Stimulated activated CD4-positive, alpha-beta T cell treated with anti-CD3 and anti-CD28 coated beads, Interleukin-1b, Interleukin-23, amount 100 ng/mL, for 1 hour (primary cell): ENCODE data around the gene FN1.
"Not testable (repeated sequence)": the region's sequence is repeated elsewhere in the genome, so short reads cannot be mapped to it uniquely, and the experiment has no call there.

Experiments
- DNase-seq, 2 donors: peaks; one replicate each; pipeline ENCODE4 v3.0.0-alpha.2; 2020; ENCODE audit warnings: low read depth in 2 of 2

Gene FN1

GRCh38 chr2:215365184-215365658 lies 70.6 kb downstream of the FN1 start:
- DNase-seq: no peak

GRCh38 chr2:215364157-215365155 lies 71.4 kb downstream of the FN1 start:
- no peak for DNase-seq

GRCh38 chr2:215363461-215364156 lies 72.3 kb downstream of the FN1 start:
- no peak for DNase-seq

GRCh38 chr2:215363039-215363438 lies 72.8 kb downstream of the FN1 start:
- no peak for DNase-seq

GRCh38 chr2:215362562-215362904 lies 73.3 kb downstream of the FN1 start:
- DNase-seq: no peak

GRCh38 chr2:215361876-215362561 lies 73.8 kb downstream of the FN1 start:
- DNase-seq: no peak

- DNase-seq: no peak
These were observed 74.5 kb downstream of the FN1 start for GRCh38 chr2:215361211-215361875.

- DNase-seq: no peak
These were observed 75.3 kb downstream of the FN1 start for GRCh38 chr2:215360596-215360995.

- not testable (repeated sequence) for DNase-seq
These were observed 75.8 kb downstream of the FN1 start for GRCh38 chr2:215360059-215360458.

- no peak for DNase-seq
These were observed 76.3 kb downstream of the FN1 start for GRCh38 chr2:215359576-215359922.

GRCh38 chr2:215358891-215359575 lies 76.8 kb downstream of the FN1 start:
- DNase-seq: no peak

GRCh38 chr2:215358312-215358845 lies 77.5 kb downstream of the FN1 start:
- DNase-seq: no peak

GRCh38 chr2:215357660-215358059 lies 78.2 kb downstream of the FN1 start:
- DNase-seq: no peak

GRCh38 chr2:215356948-215357461 lies 78.9 kb downstream of the FN1 start:
- no peak for DNase-seq

GRCh38 chr2:215356334-215356947 lies 79.4 kb downstream of the FN1 start:
- DNase-seq: no peak

GRCh38 chr2:215355801-215356200 lies 80.1 kb downstream of the FN1 start:
- DNase-seq: no peak

GRCh38 chr2:215354771-215355695 lies 80.8 kb downstream of the FN1 start:
- DNase-seq: no peak

GRCh38 chr2:215352602-215353001 lies 83.3 kb downstream of the FN1 start:
- DNase-seq: no peak

- DNase-seq: no peak
These were observed 88.0 kb downstream of the FN1 start for GRCh38 chr2:215347878-215348277.
